A549 (cell line): ENCODE data around the gene ARL4D.

Experiments used
- CEBPB ChIP-seq, 2 experiments: fragments of >200 bp in 1 of 2; sonication (Bioruptor Twin) in 1 of 2; formaldehyde crosslinking in 1 of 2; IDR thresholded peaks; 2 replicates each; pipeline ENCODE4 v1.6.1; 2012 to 2016
- CTCF ChIP-seq: fragments of >200 bp; sonication (Bioruptor Twin); formaldehyde crosslinking; IDR thresholded peaks from 3 replicates; pipeline ENCODE4 v1.5.1; 2016
- EP300 ChIP-seq, 2 experiments: fragments of >200 bp; sonication (Bioruptor Twin); formaldehyde crosslinking; IDR thresholded peaks; 2 replicates in 1 of 2; 3 replicates in 1 of 2; pipeline ENCODE4 v1.6.1; 2016 to 2017
- FOSL2 ChIP-seq, 2 experiments: fragments of 450-650 bp in 1 of 2; fragments of >200 bp in 1 of 2; sonication (Bioruptor Twin) in 1 of 2; formaldehyde crosslinking; IDR thresholded peaks; 2 replicates each; pipeline versions ENCODE4 v1.5.0 to v1.6.1; 2016 to 2020; ENCODE audit warnings: mild to moderate bottlenecking in 1 of 2, moderate library complexity in 1 of 2
- JUN ChIP-seq, 2 experiments: fragments of >200 bp; sonication (Bioruptor Twin); formaldehyde crosslinking; IDR thresholded peaks; 2 replicates in 1 of 2; 3 replicates in 1 of 2; pipeline ENCODE4 v1.6.1; 2016 to 2017
- MAZ ChIP-seq: fragments of 150-350 bp; IDR thresholded peaks from 2 replicates; pipeline ENCODE4 v1.6.1; 2014; ENCODE audit warnings: antibody characterized with exemption, low read depth, low read length, borderline replicate concordance
- POLR2A ChIP-seq: IDR thresholded peaks from 2 replicates; pipeline ENCODE4 v1.6.1; 2012; ENCODE audit warnings: mild to moderate bottlenecking, low read length
- RFX5 ChIP-seq: fragments of 450-650 bp; IDR thresholded peaks from 2 replicates; pipeline ENCODE4 v1.7.1; 2014; ENCODE audit warnings: antibody characterized with exemption, mild to moderate bottlenecking, moderate library complexity

- TF ChIP-seq CTCF (no peak), FOSL2 (IDR thresholded peaks at IDR 0.05) (no peak), FOSL2 (CRISPR knock-in tag; IDR thresholded peaks at IDR 0.05) (no peak), POLR2A (no peak), MAZ (no peak), CEBPB (IDR thresholded peaks at IDR 0.05) (no peak), JUN (IDR thresholded peaks at IDR 0.05) (no peak), RFX5 (no peak), EP300 (IDR thresholded peaks at IDR 0.05) (no peak)
Observed at GRCh38 chr17:43437756-43438155, 39.0 kb downstream of the ARL4D start.
